GM19468 (cell line): ENCODE results near the gene RAPGEF1.

Source experiments
- ATAC-seq: cut with Tn5 transposase; IDR thresholded peaks from one replicate; pipeline ENCODE4 v1.9.1; 2021; ENCODE audit warnings: mild to moderate bottlenecking, moderate library complexity, moderate number of reproducible peaks; ENCODE audit not compliant: unreplicated experiment; ENCODE audit errors: extremely low read depth

Gene RAPGEF1

GRCh38 chr9:131614340-131614915 lies 125.4 kb downstream of the RAPGEF1 start:
- no peak for ATAC-seq

GRCh38 chr9:131613921-131614320 lies 126.0 kb downstream of the RAPGEF1 start:
- no peak for ATAC-seq

GRCh38 chr9:131612851-131613250 lies 127.0 kb downstream of the RAPGEF1 start:
- ATAC-seq, result no peak

- ATAC-seq, result no peak
These were observed 128.1 kb downstream of the RAPGEF1 start for GRCh38 chr9:131611586-131612315.

GRCh38 chr9:131610231-131610761 lies 129.6 kb downstream of the RAPGEF1 start:
- no peak for ATAC-seq

GRCh38 chr9:131609099-131609830 lies 130.6 kb downstream of the RAPGEF1 start:
- no peak for ATAC-seq

GRCh38 chr9:131608493-131609037 lies 131.3 kb downstream of the RAPGEF1 start:
- no peak for ATAC-seq

- ATAC-seq, result no peak
These were observed 132.3 kb downstream of the RAPGEF1 start for GRCh38 chr9:131607591-131607990.

GRCh38 chr9:131606896-131607567 lies 132.8 kb downstream of the RAPGEF1 start:
- ATAC-seq, result no peak

- ATAC-seq, result no peak
These were observed 133.9 kb downstream of the RAPGEF1 start for GRCh38 chr9:131605770-131606590.

- no peak for ATAC-seq
These were observed 136.0 kb downstream of the RAPGEF1 start for GRCh38 chr9:131603711-131604439.

GRCh38 chr9:131603199-131603598 lies 136.7 kb downstream of the RAPGEF1 start:
- no peak for ATAC-seq

GRCh38 chr9:131601683-131602181 lies 138.1 kb downstream of the RAPGEF1 start:
- no peak for ATAC-seq

GRCh38 chr9:131598121-131598520 lies 141.8 kb downstream of the RAPGEF1 start:
- ATAC-seq, result no peak

- no peak for ATAC-seq
These were observed 142.6 kb downstream of the RAPGEF1 start for GRCh38 chr9:131597246-131597645.

- no peak for ATAC-seq
These were observed 143.5 kb downstream of the RAPGEF1 start for GRCh38 chr9:131596430-131596743.

GRCh38 chr9:131595696-131596429 lies 144.0 kb downstream of the RAPGEF1 start:
- no peak for ATAC-seq
